Neural cell (in vitro differentiated cells): ENCODE measurements around the gene ACOX2.

Experiments
- EZH2 ChIP-seq: fragments of 200-600, 300-800 bp; shearing (Covaris generic), sonication (generic); IDR thresholded peaks from 2 replicates; pipeline ENCODE4 v1.6.1; 2014; ENCODE audit warnings: antibody characterized with exemption, low read length, borderline replicate concordance, mild to moderate bottlenecking; ENCODE audit not compliant: insufficient read depth, poor library complexity, severe bottlenecking
- TAF1 ChIP-seq: IDR thresholded peaks from 2 replicates; pipeline ENCODE4 v1.6.1; 2012; ENCODE audit warnings: low read depth
- TF ChIP-seq, protein P1 (sequence below): fragments of 450-650 bp; IDR thresholded peaks from 2 replicates; pipeline ENCODE4 v1.5.1; 2014; ENCODE audit warnings: antibody characterized with exemption, mild to moderate bottlenecking, moderate library complexity; ENCODE audit not compliant: poor library complexity, severe bottlenecking

DNA sequence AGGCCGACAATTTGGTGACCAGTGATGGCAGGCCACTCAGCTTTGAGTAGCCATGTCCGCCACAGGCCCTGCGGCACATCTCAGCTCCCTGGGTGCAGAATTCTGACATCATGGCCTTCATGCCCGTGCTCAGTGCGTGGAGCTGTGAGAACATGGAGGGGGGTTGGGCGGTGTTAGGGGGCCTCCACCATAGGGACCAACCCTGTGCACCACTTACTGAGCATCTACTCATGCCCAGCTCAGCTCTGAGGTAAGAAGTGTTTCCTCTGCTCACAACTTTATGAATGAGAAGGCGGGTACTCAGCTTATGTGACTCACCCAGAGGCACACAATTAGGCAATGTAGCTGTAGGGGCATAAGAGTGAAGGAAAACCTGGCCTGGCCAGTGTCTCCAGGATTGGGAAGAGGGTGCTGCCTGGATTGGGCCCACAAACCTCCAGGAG, 10.5 kb downstream of the ACOX2 start:
- TF ChIP-seq, protein P1, sequence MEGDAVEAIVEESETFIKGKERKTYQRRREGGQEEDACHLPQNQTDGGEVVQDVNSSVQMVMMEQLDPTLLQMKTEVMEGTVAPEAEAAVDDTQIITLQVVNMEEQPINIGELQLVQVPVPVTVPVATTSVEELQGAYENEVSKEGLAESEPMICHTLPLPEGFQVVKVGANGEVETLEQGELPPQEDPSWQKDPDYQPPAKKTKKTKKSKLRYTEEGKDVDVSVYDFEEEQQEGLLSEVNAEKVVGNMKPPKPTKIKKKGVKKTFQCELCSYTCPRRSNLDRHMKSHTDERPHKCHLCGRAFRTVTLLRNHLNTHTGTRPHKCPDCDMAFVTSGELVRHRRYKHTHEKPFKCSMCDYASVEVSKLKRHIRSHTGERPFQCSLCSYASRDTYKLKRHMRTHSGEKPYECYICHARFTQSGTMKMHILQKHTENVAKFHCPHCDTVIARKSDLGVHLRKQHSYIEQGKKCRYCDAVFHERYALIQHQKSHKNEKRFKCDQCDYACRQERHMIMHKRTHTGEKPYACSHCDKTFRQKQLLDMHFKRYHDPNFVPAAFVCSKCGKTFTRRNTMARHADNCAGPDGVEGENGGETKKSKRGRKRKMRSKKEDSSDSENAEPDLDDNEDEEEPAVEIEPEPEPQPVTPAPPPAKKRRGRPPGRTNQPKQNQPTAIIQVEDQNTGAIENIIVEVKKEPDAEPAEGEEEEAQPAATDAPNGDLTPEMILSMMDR, result no peak
- TF ChIP-seq EZH2 (no peak), TAF1 (no peak)
